HG03558 (cell line): ENCODE data around the gene UACA.

ENCODE experiments used
- ATAC-seq: cut with Tn5 transposase; IDR thresholded peaks from one replicate; pipeline ENCODE4 v1.9.1; 2021; ENCODE audit warnings: moderate number of reproducible peaks; ENCODE audit not compliant: unreplicated experiment; ENCODE audit errors: extremely low read depth

The UACA gene

GRCh38 chr15:70783610-70784022, 20.3 kb upstream of the UACA start:
- ATAC-seq: no peak

- no peak for ATAC-seq
Observed at GRCh38 chr15:70783041-70783440, 19.7 kb upstream of the UACA start.

- ATAC-seq: no peak
Observed at GRCh38 chr15:70781236-70781635, 17.9 kb upstream of the UACA start.

GRCh38 chr15:70778258-70779076, 15.1 kb upstream of the UACA start:
- ATAC-seq: no peak

GRCh38 chr15:70777170-70777926, 14.0 kb upstream of the UACA start:
- ATAC-seq: no peak

- no peak for ATAC-seq
Observed at GRCh38 chr15:70775160-70775559, 11.8 kb upstream of the UACA start.

GRCh38 chr15:70772402-70772801, 9.0 kb upstream of the UACA start:
- ATAC-seq: no peak

GRCh38 chr15:70770863-70771262, 7.5 kb upstream of the UACA start:
- ATAC-seq: no peak

- ATAC-seq: no peak
Observed at GRCh38 chr15:70768257-70768883, 5.0 kb upstream of the UACA start.

GRCh38 chr15:70767667-70768066, 4.3 kb upstream of the UACA start:
- ATAC-seq: no peak

GRCh38 chr15:70766597-70766996, 3.2 kb upstream of the UACA start:
- ATAC-seq: no peak

GRCh38 chr15:70765504-70766281, 2.3 kb upstream of the UACA start:
- no peak for ATAC-seq

GRCh38 chr15:70763950-70764730, 782 bp upstream of the UACA start:
- ATAC-seq: no peak

- no peak for ATAC-seq
Observed at GRCh38 chr15:70762469-70763119, 764 bp downstream of the UACA start.

- ATAC-seq: no peak
Observed at GRCh38 chr15:70761931-70762468, 1.4 kb downstream of the UACA start.

- ATAC-seq: no peak
Observed at GRCh38 chr15:70761046-70761445, 2.3 kb downstream of the UACA start.

GRCh38 chr15:70758790-70759462, 4.4 kb downstream of the UACA start:
- ATAC-seq: no peak

GRCh38 chr15:70757627-70758026, 5.7 kb downstream of the UACA start:
- no peak for ATAC-seq
